ENCODE data around the gene FAM131B.
A peak's percentile ranks its signal among the peaks of the same experiment; 100 is the strongest.

FAM131B gene

DNA sequence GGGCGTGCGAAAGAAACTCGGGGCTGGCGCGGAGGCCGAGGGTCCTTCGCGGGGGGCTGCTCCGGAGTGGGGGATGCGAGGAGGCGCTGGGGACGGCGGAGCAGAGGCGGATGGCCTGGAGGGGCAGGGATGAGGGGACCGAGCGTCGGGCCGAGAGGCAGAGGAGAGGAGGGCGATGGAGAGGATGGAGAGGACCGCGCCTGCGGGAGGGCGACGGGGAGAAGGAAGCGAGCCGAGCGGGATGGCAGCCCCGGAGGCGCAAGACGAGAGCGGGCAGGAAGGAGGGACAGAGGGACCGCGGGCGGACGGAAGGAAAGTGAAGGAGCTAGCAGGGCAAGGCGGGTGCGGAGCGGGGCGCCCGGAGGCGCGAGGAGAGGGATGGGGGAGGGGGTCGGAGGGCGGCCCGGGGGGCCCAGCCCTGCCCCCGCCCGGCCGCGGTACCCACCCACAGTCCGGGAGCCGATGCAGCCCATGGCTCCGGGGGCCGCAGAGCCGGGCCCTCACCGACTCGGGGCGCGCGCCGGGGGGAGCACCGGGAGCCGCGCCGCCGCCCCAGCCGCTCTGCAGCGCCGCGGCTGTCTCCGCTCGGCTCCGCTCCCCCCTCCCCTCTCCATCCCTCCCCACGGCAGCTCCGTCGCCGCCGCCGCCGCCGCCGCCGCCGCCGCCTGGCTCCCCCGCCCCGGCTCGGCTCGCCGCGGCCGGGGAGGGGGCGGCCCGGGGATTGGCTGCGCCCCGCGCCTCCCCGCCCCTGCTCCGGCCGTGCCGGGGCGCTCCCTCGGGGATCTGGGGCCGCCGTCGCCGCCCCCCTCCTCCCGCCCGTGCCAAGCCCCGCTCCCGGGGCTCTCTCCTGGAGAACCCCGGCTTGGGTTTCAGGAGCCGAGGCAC, at the start of gene FAM131B:
TSS of gene FAM131B (minus strand) at position 583 of the 885 bp plus-strand sequence. CDS start at position 473, 110 bp downstream.
- TF ChIP-seq SNAI2 (CRISPR knock-in tag; IDR thresholded peaks at IDR 0.05) (0 out of 2 replicates have a peak, but pooled peaks have one; percentile 21), ESRRG (CRISPR knock-in tag; IDR thresholded peaks at IDR 0.05) (no peak)
- peak; percentile 68 for ATAC-seq

DNA sequence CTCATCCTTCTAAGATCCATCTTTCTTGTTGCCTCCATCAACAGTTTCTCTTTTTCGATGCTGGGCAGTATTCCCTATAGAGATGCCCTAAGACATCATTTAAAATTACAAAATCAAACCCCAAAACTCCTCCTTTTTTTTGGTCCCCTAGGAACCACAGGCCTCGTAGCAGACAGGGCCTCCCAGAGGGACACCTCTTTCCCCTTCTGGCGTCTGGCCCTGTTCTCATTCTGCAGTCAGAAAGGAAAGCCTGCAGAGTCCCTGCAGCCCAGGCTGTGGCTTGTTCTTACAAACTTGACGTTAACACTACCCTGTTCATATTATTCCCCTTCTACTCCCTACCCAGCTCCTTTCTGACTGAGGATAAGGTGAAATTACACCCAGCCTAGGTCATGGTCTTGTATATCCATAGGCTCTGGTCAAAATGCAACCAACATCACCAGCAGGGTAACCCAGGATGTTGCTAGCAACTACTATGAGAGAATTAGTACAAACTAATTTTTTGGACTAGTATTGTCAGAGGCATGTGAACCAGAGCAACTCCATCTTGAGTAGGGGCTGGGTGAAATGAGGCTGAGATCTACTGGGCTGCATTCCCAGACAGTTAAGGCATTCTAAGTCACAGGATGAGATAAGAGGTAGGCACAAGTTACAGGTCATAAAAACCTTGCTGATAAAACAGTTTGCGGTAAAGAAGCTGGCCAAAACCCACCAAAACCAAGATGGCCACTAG, 49.6 kb upstream of the FAM131B start:
- TF ChIP-seq CSDC2 (CRISPR knock-in tag; IDR thresholded peaks at IDR 0.05) (peak; percentile 91), ZFP30 (CRISPR knock-in tag; IDR thresholded peaks at IDR 0.05) (no peak), ZNF565 (CRISPR knock-in tag; conservative IDR thresholded peaks at IDR 0.05; ENCODE audit: low read depth) (no peak), ZFP3 (CRISPR knock-in tag; IDR thresholded peaks at IDR 0.05) (peak; percentile 62; the same call in 1 of the 2 replicates), TOX (CRISPR knock-in tag; IDR thresholded peaks at IDR 0.05; ENCODE audit: borderline replicate concordance) (no peak), ISL1 (CRISPR knock-in tag; IDR thresholded peaks at IDR 0.05) (peak; percentile 66), BACH2 (CRISPR knock-in tag; IDR thresholded peaks at IDR 0.05; ENCODE audit: borderline replicate concordance) (no peak), ZNF70 (CRISPR knock-in tag; IDR thresholded peaks at IDR 0.05) (no peak), ZC3H10 (CRISPR knock-in tag; IDR thresholded peaks at IDR 0.05) (no peak), SNAI2 (CRISPR knock-in tag; IDR thresholded peaks at IDR 0.05) (peak; percentile 66; the same call in 1 of the 2 replicates), ESRRG (CRISPR knock-in tag; IDR thresholded peaks at IDR 0.05) (no peak)
- TF ChIP-seq, protein P1, sequence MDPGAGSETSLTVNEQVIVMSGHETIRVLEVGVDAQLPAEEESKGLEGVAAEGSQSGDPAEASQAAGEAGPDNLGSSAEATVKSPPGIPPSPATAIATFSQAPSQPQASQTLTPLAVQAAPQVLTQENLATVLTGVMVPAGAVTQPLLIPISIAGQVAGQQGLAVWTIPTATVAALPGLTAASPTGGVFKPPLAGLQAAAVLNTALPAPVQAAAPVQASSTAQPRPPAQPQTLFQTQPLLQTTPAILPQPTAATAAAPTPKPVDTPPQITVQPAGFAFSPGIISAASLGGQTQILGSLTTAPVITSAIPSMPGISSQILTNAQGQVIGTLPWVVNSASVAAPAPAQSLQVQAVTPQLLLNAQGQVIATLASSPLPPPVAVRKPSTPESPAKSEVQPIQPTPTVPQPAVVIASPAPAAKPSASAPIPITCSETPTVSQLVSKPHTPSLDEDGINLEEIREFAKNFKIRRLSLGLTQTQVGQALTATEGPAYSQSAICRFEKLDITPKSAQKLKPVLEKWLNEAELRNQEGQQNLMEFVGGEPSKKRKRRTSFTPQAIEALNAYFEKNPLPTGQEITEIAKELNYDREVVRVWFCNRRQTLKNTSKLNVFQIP (CRISPR knock-in tag; IDR thresholded peaks at IDR 0.05; ENCODE audit: borderline replicate concordance, low read depth) = no peak
- TF ChIP-seq, protein P2, sequence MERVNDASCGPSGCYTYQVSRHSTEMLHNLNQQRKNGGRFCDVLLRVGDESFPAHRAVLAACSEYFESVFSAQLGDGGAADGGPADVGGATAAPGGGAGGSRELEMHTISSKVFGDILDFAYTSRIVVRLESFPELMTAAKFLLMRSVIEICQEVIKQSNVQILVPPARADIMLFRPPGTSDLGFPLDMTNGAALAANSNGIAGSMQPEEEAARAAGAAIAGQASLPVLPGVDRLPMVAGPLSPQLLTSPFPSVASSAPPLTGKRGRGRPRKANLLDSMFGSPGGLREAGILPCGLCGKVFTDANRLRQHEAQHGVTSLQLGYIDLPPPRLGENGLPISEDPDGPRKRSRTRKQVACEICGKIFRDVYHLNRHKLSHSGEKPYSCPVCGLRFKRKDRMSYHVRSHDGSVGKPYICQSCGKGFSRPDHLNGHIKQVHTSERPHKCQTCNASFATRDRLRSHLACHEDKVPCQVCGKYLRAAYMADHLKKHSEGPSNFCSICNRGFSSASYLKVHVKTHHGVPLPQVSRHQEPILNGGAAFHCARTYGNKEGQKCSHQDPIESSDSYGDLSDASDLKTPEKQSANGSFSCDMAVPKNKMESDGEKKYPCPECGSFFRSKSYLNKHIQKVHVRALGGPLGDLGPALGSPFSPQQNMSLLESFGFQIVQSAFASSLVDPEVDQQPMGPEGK (CRISPR knock-in tag; IDR thresholded peaks at IDR 0.05; ENCODE audit: borderline replicate concordance) = no peak
- TF ChIP-seq, protein P3, sequence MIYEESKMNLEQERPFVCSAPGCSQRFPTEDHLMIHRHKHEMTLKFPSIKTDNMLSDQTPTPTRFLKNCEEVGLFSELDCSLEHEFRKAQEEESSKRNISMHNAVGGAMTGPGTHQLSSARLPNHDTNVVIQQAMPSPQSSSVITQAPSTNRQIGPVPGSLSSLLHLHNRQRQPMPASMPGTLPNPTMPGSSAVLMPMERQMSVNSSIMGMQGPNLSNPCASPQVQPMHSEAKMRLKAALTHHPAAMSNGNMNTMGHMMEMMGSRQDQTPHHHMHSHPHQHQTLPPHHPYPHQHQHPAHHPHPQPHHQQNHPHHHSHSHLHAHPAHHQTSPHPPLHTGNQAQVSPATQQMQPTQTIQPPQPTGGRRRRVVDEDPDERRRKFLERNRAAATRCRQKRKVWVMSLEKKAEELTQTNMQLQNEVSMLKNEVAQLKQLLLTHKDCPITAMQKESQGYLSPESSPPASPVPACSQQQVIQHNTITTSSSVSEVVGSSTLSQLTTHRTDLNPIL (CRISPR knock-in tag; IDR thresholded peaks at IDR 0.05; ENCODE audit: low read depth) = no peak
- ATAC-seq = no peak

DNA sequence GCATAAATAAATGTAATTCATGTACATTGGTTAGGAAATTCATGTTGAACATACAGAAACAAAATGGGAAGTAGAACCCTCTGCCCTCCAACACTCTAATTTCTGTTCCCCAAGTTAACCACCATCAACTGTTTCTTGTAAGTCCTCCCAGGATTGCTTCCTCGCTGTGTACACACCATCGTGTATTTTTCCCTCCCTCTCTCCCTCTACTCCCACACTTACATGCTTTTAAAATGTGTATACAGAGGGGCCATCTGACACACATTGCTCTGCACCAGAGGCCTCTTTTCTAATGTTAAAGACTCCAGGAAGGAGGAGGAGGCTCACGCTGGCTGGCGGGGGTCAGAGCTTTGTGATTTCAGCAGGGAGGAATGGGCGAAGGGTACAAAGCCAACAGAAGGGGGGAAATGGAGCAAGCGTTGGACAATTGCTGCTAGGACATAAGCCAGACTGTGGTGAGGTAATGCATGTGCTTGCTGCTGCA, 48.0 kb upstream of the FAM131B start:
- peak; percentile 17 for ATAC-seq

DNA sequence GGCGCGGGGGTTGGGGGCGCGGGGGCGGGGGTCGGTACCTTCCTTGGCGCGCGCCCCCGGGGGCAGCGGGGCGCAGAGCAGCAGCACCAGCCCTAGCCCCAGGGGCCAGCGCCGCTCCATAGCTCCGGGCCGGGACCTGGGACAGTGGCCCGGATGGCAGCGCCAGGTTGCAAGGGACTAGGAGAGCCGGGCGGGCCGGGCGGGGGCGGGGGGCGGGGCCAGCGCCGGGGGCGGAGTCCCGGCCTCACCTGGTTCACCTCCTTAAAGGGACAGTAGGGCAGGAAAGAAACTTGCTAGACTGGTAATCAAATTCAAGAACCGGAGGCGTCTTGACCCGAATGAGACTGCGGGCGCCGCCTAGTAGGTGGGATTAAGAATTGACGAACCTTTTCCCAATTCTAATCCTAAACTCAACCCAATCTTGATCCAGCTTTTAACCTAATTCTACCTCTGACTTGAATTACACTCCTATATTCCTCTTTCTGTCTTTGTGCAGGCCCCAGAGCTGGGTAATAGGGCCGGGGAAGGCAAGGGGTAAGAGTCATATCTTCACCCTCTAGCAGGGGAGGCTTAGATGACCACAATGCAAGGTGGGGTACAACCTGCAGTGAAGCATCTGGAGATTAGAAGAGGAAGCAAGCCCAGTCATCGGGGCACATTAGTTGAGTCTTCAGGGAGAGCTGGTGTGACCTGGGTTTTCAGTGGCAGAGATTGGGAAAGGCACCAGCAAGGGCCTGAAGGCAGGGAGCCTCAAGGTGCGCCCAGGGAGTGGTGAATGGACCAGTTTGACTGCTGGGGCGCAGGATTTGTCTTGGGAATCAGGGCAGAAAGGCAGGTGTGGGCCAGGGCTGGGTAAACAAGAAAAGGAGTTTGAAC, 46.4 kb upstream of the FAM131B start, which contains the start of gene EPHA1:
TSS of gene EPHA1 (minus strand) at position 171 of the 876 bp plus-strand sequence. CDS start at position 120, 51 bp downstream.
- TF ChIP-seq ARNTL (CRISPR knock-in tag; IDR thresholded peaks at IDR 0.05; ENCODE audit: borderline replicate concordance, low read depth) (no peak), ZNF70 (CRISPR knock-in tag; IDR thresholded peaks at IDR 0.05) (no peak), PPARA (CRISPR knock-in tag; IDR thresholded peaks at IDR 0.05; ENCODE audit: borderline replicate concordance) (no peak), ISL1 (CRISPR knock-in tag; IDR thresholded peaks at IDR 0.05) (no peak), ZFP3 (CRISPR knock-in tag; IDR thresholded peaks at IDR 0.05) (no peak), ZFP30 (CRISPR knock-in tag; IDR thresholded peaks at IDR 0.05) (no peak), RARB (CRISPR knock-in tag; IDR thresholded peaks at IDR 0.05) (no peak), ZNF8 (CRISPR knock-in tag; IDR thresholded peaks at IDR 0.05) (no peak), GLIS3 (CRISPR knock-in tag; IDR thresholded peaks at IDR 0.05) (no peak), OSR1 (CRISPR knock-in tag; IDR thresholded peaks at IDR 0.05) (no peak)
- TF ChIP-seq, protein P4, sequence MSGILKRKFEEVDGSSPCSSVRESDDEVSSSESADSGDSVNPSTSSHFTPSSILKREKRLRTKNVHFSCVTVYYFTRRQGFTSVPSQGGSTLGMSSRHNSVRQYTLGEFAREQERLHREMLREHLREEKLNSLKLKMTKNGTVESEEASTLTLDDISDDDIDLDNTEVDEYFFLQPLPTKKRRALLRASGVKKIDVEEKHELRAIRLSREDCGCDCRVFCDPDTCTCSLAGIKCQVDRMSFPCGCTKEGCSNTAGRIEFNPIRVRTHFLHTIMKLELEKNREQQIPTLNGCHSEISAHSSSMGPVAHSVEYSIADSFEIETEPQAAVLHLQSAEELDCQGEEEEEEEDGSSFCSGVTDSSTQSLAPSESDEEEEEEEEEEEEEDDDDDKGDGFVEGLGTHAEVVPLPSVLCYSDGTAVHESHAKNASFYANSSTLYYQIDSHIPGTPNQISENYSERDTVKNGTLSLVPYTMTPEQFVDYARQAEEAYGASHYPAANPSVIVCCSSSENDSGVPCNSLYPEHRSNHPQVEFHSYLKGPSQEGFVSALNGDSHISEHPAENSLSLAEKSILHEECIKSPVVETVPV (CRISPR knock-in tag; IDR thresholded peaks at IDR 0.05) = no peak
- TF ChIP-seq, protein P1 (CRISPR knock-in tag; IDR thresholded peaks at IDR 0.05; ENCODE audit: borderline replicate concordance, low read depth) = no peak
- TF ChIP-seq, protein P2 (CRISPR knock-in tag; IDR thresholded peaks at IDR 0.05; ENCODE audit: borderline replicate concordance) = no peak
- ATAC-seq = no peak

More for the DNA sequence above, 48.0 kb upstream of the FAM131B start:
- TF ChIP-seq SNAI2 (CRISPR knock-in tag; IDR thresholded peaks at IDR 0.05) (0 out of 2 replicates have a peak, but pooled peaks have one; percentile 16), ZNF70 (CRISPR knock-in tag; IDR thresholded peaks at IDR 0.05) (no peak)

All from SK-N-SH treated with all-trans-retinoic acid at 6 μM for 48 hours (cell line).